ENCODE measurements around the gene HTT.

DNA sequence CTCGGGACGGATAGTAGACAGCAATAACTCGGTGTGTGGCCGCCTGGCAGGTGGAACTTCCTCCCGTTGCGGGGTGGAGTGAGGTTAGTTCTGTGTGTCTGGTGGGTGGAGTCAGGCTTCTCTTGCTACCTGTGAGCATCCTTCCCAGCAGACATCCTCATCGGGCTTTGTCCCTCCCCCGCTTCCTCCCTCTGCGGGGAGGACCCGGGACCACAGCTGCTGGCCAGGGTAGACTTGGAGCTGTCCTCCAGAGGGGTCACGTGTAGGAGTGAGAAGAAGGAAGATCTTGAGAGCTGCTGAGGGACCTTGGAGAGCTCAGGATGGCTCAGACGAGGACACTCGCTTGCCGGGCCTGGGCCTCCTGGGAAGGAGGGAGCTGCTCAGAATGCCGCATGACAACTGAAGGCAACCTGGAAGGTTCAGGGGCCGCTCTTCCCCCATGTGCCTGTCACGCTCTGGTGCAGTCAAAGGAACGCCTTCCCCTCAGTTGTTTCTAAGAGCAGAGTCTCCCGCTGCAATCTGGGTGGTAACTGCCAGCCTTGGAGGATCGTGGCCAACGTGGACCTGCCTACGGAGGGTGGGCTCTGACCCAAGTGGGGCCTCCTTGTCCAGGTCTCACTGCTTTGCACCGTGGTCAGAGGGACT is 168.8 kb downstream of the HTT start:
- TF ChIP-seq, protein P1, sequence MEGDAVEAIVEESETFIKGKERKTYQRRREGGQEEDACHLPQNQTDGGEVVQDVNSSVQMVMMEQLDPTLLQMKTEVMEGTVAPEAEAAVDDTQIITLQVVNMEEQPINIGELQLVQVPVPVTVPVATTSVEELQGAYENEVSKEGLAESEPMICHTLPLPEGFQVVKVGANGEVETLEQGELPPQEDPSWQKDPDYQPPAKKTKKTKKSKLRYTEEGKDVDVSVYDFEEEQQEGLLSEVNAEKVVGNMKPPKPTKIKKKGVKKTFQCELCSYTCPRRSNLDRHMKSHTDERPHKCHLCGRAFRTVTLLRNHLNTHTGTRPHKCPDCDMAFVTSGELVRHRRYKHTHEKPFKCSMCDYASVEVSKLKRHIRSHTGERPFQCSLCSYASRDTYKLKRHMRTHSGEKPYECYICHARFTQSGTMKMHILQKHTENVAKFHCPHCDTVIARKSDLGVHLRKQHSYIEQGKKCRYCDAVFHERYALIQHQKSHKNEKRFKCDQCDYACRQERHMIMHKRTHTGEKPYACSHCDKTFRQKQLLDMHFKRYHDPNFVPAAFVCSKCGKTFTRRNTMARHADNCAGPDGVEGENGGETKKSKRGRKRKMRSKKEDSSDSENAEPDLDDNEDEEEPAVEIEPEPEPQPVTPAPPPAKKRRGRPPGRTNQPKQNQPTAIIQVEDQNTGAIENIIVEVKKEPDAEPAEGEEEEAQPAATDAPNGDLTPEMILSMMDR (IDR thresholded peaks at IDR 0.05), result no peak
- TF ChIP-seq EP300 (IDR thresholded peaks at IDR 0.05), result no peak
